CD4-positive, alpha-beta T cell treated with Interleukin-1 beta for 1 hour (primary cell): ENCODE measurements around the gene ACTN4.

ENCODE experiments used
- DNase-seq, 2 donors: peaks; one replicate each; pipeline ENCODE4 v3.0.0-alpha.2; 2020 to 2022

The ACTN4 gene

GRCh38 chr19:38774181-38774950 lies 126.9 kb downstream of the ACTN4 start:
- no peak for DNase-seq

- no peak for DNase-seq
Observed at GRCh38 chr19:38778733-38779132, 131.3 kb downstream of the ACTN4 start.

GRCh38 chr19:38780443-38780842 lies 133.0 kb downstream of the ACTN4 start:
- DNase-seq = no peak

DNA sequence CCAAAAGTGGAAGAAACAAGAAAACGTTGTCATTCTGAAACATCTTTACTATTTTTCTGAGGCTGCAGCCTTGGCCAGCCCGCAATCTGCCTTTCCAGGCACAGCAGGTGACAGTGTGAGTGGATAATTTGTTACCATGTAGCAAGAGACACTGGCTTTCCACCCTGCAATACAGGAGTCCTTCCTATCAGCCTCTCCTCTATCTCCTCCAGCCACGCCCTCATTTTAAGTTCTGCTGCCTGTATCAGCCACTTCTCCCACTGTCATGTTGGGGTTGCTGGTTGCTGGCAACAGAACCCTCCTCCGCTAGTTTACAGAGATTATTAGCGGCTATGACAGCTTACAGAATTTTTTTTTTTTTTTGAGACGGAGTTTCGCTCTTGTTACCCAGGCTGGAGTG lies 133.6 kb downstream of the ACTN4 start:
- no peak for DNase-seq
